ENCODE measurements around the gene NKIRAS1. TPM values are rescaled to one million over a fixed set of nuclear protein-coding genes. Genes with fewer than 3 reads are reported as not detected.

Gene NKIRAS1
- total RNA-seq, 6 experiments from 2014 or later, result 7.0 to 14.2 (median 8.5) TPM

- 100% methylated on average over 3 of the region's 4 CpGs for WGBS (ENCODE audit: insufficient coverage, low coverage, low lambda C conversion rate, missing lambda C conversion rate)
- ATAC-seq, result no peak
- TF ChIP-seq, protein P1, sequence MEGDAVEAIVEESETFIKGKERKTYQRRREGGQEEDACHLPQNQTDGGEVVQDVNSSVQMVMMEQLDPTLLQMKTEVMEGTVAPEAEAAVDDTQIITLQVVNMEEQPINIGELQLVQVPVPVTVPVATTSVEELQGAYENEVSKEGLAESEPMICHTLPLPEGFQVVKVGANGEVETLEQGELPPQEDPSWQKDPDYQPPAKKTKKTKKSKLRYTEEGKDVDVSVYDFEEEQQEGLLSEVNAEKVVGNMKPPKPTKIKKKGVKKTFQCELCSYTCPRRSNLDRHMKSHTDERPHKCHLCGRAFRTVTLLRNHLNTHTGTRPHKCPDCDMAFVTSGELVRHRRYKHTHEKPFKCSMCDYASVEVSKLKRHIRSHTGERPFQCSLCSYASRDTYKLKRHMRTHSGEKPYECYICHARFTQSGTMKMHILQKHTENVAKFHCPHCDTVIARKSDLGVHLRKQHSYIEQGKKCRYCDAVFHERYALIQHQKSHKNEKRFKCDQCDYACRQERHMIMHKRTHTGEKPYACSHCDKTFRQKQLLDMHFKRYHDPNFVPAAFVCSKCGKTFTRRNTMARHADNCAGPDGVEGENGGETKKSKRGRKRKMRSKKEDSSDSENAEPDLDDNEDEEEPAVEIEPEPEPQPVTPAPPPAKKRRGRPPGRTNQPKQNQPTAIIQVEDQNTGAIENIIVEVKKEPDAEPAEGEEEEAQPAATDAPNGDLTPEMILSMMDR (IDR thresholded peaks at IDR 0.05), result no peak
- no peak for TF ChIP-seq POLR2A (IDR thresholded peaks at IDR 0.05)
- DNase-seq, result no peak
- no peaks in the 10 kb centered on the region for H3K27me3 ChIP-seq
- H3K9me3 ChIP-seq, result no peaks in the 10 kb centered on the region
- intact Hi-C loops (cut with DNase I), result no loop called here
- H3K27ac ChIP-seq, result no peak overlapping the region
- no peak overlapping the region for H3K4me3 ChIP-seq
- H3K36me3 ChIP-seq, result no peaks in the 10 kb centered on the region
- peaks cover 0 to 15% (median 4%) of the 10 kb centered on the region in 4 donors for H3K4me1 ChIP-seq
Observed at GRCh38 chr3:23869977-23870662, 46.7 kb downstream of the NKIRAS1 start.

DNA sequence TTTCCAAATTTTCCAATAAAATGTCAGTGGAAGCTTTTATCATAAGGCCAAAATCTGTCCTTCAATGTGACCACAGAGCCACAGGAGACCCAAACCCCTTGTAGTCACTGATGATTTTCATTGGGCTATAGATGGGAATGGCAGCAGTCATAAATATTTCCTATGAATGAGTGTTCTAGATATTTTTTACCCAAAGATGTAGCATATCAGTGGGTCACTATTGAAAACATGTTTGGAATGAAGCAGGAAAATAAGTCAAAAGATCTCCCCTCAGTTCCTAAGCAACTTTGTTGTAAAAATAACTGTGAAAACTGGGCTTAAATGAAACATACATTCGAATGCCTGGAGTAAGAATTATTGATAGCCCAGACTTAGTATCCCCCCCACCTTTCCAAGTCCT lies 49.0 kb downstream of the NKIRAS1 start:
- DNase-seq (no peak), ATAC-seq (no peak)
- Histone ChIP-seq H3K36me3 (no peaks in the 10 kb centered on the region), H3K4me1 (peaks cover 0 to 15% (median 4%) of the 10 kb centered on the region in 4 donors), H3K9me3 (no peaks in the 10 kb centered on the region), H3K4me3 (no peak overlapping the region), H3K27ac (no peak overlapping the region), H3K27me3 (no peaks in the 10 kb centered on the region)
- intact Hi-C loops (cut with DNase I), result no loop called here
- no peak for TF ChIP-seq POLR2A (IDR thresholded peaks at IDR 0.05)
- TF ChIP-seq, protein P1 (IDR thresholded peaks at IDR 0.05), result no peak
- WGBS (ENCODE audit: insufficient coverage, low coverage, low lambda C conversion rate, missing lambda C conversion rate), result 89% methylated on average over 1 of the region's 1 CpG

DNA sequence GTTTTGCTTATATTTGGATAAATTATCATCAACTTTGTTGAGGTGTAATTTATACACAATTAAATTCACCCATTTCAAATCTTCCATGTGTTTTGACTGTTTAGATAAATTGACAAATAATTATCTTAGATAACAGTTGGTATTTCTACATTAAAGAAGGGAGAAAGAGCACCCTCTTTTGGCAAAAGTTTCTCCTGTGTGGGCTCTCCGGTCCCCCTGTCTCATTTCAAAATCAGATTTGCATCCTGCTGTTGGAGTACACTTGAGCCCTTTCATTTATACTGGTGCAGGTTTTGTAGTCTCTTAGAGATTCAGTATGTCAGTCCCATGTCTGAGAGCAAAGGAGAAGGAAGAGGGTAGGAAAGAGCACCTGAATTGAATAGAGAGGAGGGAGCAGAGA lies 49.4 kb downstream of the NKIRAS1 start:
- no peak for DNase-seq
- WGBS (ENCODE audit: insufficient coverage, low coverage, low lambda C conversion rate, missing lambda C conversion rate), result 57% methylated on average over 1 of the region's 1 CpG
- intact Hi-C loops (cut with DNase I), result no loop called here
- ATAC-seq, result no peak
- no peak for TF ChIP-seq POLR2A (IDR thresholded peaks at IDR 0.05)
- TF ChIP-seq, protein P1 (IDR thresholded peaks at IDR 0.05), result no peak
- no peaks in the 10 kb centered on the region for H3K27me3 ChIP-seq
- H3K27ac ChIP-seq, result no peak overlapping the region
- H3K9me3 ChIP-seq, result no peaks in the 10 kb centered on the region
- peaks cover 0 to 15% (median 4%) of the 10 kb centered on the region in 4 donors for H3K4me1 ChIP-seq
- no peak overlapping the region for H3K4me3 ChIP-seq
- H3K36me3 ChIP-seq, result no peaks in the 10 kb centered on the region

GRCh38 chr3:23865595-23866396 lies 51.0 kb downstream of the NKIRAS1 start:
- Histone ChIP-seq H3K27me3 (no peaks in the 10 kb centered on the region), H3K27ac (no peak overlapping the region), H3K4me1 (peaks cover 0 to 15% (median 4%) of the 10 kb centered on the region in 4 donors), H3K4me3 (no peak overlapping the region), H3K36me3 (no peaks in the 10 kb centered on the region), H3K9me3 (no peaks in the 10 kb centered on the region)
- DNase-seq, result no peak
- intact Hi-C loops (cut with DNase I), result no loop called here
- peak; percentile 74 to 86 (median 80) for ATAC-seq
- no peak for TF ChIP-seq POLR2A (IDR thresholded peaks at IDR 0.05)
- TF ChIP-seq, protein P1 (IDR thresholded peaks at IDR 0.05), result no peak
- WGBS (ENCODE audit: insufficient coverage, low coverage, low lambda C conversion rate, missing lambda C conversion rate), result 59% methylated on average over 4 of the region's 6 CpGs
